Fibroblast of lung (primary cell): Measurements from ENCODE around the gene GXYLT1.

ENCODE experiments used
- CTCF ChIP-seq, 2 donors: IDR thresholded peaks in 1 of 2; conservative IDR thresholded peaks in 1 of 2; 1 replicate in 1 of 2; 2 replicates in 1 of 2; pipeline ENCODE4 v1.5.1; 2011 to 2012; ENCODE audit warnings: low read length in 2 of 2, control low read depth in 1 of 2, inconsistent platforms in 1 of 2, low read depth in 1 of 2, mild to moderate bottlenecking in 1 of 2
- EZH2 ChIP-seq: IDR thresholded peaks from 2 replicates; pipeline ENCODE4 v1.5.1; 2012; ENCODE audit warnings: low read length, control low read depth, mild to moderate bottlenecking; ENCODE audit errors: missing control alignments

GRCh38 chr12:42161529-42161928, 16.9 kb upstream of the GXYLT1 start:
- TF ChIP-seq CTCF (conservative IDR thresholded peaks at IDR 0.05 in 1 of 2, IDR thresholded peaks at IDR 0.05 in 1 of 2; ENCODE audit: low read depth in 1 of 2, low read length in 2 of 2) (no peak), EZH2 (no peak)
